Panc1 (cell line): ENCODE results near the gene NAPA.

Experiments
- CTCF ChIP-seq: fragments of 450-650 bp; IDR thresholded peaks from 2 replicates; pipeline ENCODE4 v1.5.1; 2017; ENCODE audit warnings: mild to moderate bottlenecking
- POLR2AphosphoS5 ChIP-seq: IDR thresholded peaks from 2 replicates; pipeline ENCODE4 v1.6.1; 2012; ENCODE audit warnings: mild to moderate bottlenecking, low read depth, low read length, moderate library complexity
- REST ChIP-seq, 2 experiments: IDR thresholded peaks; 2 replicates each; pipeline ENCODE4 v1.6.1; 2011 to 2012; ENCODE audit warnings: low read depth in 2 of 2, control low read depth in 1 of 2, low read length in 1 of 2, mild to moderate bottlenecking in 1 of 2, moderate library complexity in 1 of 2; ENCODE audit not compliant: insufficient read depth in 1 of 2
- SIN3A ChIP-seq: IDR thresholded peaks from 2 replicates; pipeline ENCODE4 v1.6.1; 2012; ENCODE audit warnings: low read depth, mild to moderate bottlenecking, low read length, moderate library complexity, borderline replicate concordance; ENCODE audit not compliant: insufficient read depth
- TCF7L2 ChIP-seq: IDR thresholded peaks from 2 replicates; pipeline ENCODE4 v1.6.1; 2011; ENCODE audit warnings: mild to moderate bottlenecking, low read depth, low read length, inconsistent platforms

- TF ChIP-seq POLR2AphosphoS5 (no peak), SIN3A (no peak), CTCF (no peak), REST (IDR thresholded peaks at IDR 0.05; ENCODE audit: insufficient read depth in 1 of 2, low read depth in 2 of 2, low read length in 1 of 2) (no peak), TCF7L2 (no peak)
Observed at GRCh38 chr19:47514151-47514868, 553 bp downstream of the NAPA start.
